HG02759 (cell line): Measurements from ENCODE around the gene FAH.

Experiments used
- ATAC-seq: cut with Tn5 transposase; IDR thresholded peaks from one replicate; pipeline ENCODE4 v1.9.1; 2021; ENCODE audit warnings: mild to moderate bottlenecking, moderate library complexity; ENCODE audit not compliant: unreplicated experiment

The FAH gene

DNA sequence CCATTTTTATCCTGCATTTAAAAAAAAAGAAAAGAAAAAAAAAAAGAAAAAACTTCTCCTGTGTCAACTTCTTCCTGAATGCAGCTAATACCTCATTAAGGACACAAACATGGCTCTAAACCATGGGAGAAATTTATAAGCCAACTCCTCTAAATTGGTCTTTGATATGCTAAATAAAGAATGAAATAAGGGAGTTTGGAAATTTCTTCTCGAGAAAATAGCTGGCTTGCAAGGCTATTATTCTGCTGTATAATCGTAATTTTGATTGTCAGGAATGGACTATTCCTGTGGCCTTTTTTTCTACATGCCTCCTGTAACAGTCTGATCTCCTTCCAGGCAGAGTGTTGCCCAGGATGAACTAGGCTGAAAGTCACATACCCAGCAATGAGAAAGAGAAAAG, 78.6 kb downstream of the FAH start:
- ATAC-seq, result no peak

DNA sequence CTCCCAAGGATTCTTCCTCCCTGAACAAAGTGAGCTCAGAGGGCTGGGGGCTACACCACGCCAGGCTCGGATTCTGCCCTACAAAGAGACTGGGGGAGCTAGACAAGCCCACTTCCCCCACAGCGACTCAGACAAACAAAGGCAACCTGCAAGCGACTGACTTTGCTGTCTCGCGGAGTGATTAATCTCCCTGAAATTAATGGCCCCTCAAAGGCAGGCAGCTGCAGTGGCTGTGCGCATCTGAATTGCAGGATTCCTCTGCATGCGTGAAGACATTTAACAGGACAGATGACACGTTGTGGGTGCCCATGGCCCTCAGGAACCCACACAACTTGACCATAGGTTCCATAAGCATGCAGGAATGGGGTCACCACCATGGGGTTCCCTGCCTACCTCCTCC, 80.8 kb downstream of the FAH start:
- no peak for ATAC-seq

DNA sequence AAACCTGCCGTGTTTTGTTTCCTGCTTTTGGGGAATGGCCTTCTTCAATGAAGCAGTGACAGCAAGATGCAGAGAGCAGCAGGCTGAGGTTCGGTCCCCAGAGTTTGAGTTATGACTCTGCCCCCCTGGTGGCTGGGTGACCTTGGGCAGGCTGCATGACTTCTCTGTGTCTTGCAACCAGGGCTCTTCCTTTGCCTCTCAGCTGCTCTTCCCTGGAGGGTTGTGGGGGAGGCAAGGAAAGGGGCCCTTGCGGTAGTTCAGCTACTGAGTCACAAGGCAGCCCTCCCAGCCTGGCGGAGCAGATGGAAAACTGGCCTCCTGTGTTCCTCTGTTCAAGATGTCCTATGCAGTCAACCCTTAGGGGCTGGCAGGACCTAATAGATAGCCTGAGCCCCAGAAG, 82.1 kb downstream of the FAH start:
- no peak for ATAC-seq
